ENCODE measurements around the gene NAT14. TPM values are rescaled to one million over a fixed set of nuclear protein-coding genes. Genes with fewer than 3 reads are reported as not detected.

Gene NAT14
- total RNA-seq, 2 experiments from 2014 or later, result 28.3 to 29.1 TPM

GRCh38 chr19:55459551-55459949, 25.4 kb upstream of the NAT14 start:
- Histone ChIP-seq H3K4me1 (ENCODE audit: insufficient read depth, low read length, poor library complexity, severe bottlenecking) (peaks cover 17% of the 10 kb centered on the region), H3K9me3 (ENCODE audit: low read length) (no peaks in the 10 kb centered on the region), H3K4me2 (ENCODE audit: low read length) (0 out of 2 replicates have a peak overlapping the region, but pooled peaks have one; percentile 92), H3K36me3 (ENCODE audit: insufficient read depth, low read length) (peaks cover 3% of the 10 kb centered on the region), H3K79me2 (ENCODE audit: insufficient read depth, low read depth, low read length) (peaks cover 8% of the 10 kb centered on the region; the same call in 1 of the 2 replicates), H3K9me2 (ENCODE audit: insufficient read depth, low read length) (no peaks in the 10 kb centered on the region), H2AFZ (ENCODE audit: low read length) (no peak overlapping the region), H3K4me3 (ENCODE audit: low read depth, low read length, poor library complexity, severe bottlenecking) (no peak overlapping the region), H4K20me1 (ENCODE audit: insufficient read depth, low read length) (no peaks in the 10 kb centered on the region), H3K27ac (ENCODE audit: low read depth, low read length, poor library complexity, severe bottlenecking) (no peak overlapping the region)
- no TSS peak for BruUV-seq (replicated peaks)
- CTCF ChIA-PET (ENCODE audit: unreplicated experiment), result interaction anchor here (1.0 kb wide), 1 partner anchor 158 kb away, joined by 3 read pairs; no protein-coding TSS in a partner anchor
- no peak for DNase-seq (ENCODE audit: low spot score)
- POLR2A ChIA-PET, result no interaction called here
- TF ChIP-seq EZH2phosphoT487 (IDR thresholded peaks at IDR 0.05; ENCODE audit: borderline replicate concordance, low read depth, low read length) (no peak), CTCF (conservative IDR thresholded peaks at IDR 0.05; ENCODE audit: low read length) (no peak)
- intact Hi-C loops (cut with micrococcal nuclease; ENCODE audit: unreplicated experiment), result no loop called here

GRCh38 chr19:55459950-55460657, 24.9 kb upstream of the NAT14 start:
- TSS peak; percentile 87 for BruUV-seq (replicated peaks)
- Histone ChIP-seq H2AFZ (ENCODE audit: low read length) (no peak overlapping the region), H3K4me1 (ENCODE audit: insufficient read depth, low read length, poor library complexity, severe bottlenecking) (peaks cover 17% of the 10 kb centered on the region), H3K9me2 (ENCODE audit: insufficient read depth, low read length) (no peaks in the 10 kb centered on the region), H4K20me1 (ENCODE audit: insufficient read depth, low read length) (no peaks in the 10 kb centered on the region), H3K4me2 (ENCODE audit: low read length) (peak overlapping the region; percentile 92), H3K27ac (ENCODE audit: low read depth, low read length, poor library complexity, severe bottlenecking) (no peak overlapping the region), H3K36me3 (ENCODE audit: insufficient read depth, low read length) (no peaks in the 10 kb centered on the region), H3K9me3 (ENCODE audit: low read length) (no peaks in the 10 kb centered on the region), H3K79me2 (ENCODE audit: insufficient read depth, low read depth, low read length) (peaks cover 8% of the 10 kb centered on the region; the same call in 1 of the 2 replicates), H3K4me3 (ENCODE audit: low read depth, low read length, poor library complexity, severe bottlenecking) (peak overlapping the region; percentile 94)
- no peak for DNase-seq (ENCODE audit: low spot score)
- CTCF ChIA-PET (ENCODE audit: unreplicated experiment), result interaction anchor here (1.0 kb wide), 1 partner anchor 159 kb away, joined by 3 read pairs; no protein-coding TSS in a partner anchor
- POLR2A ChIA-PET, result no interaction called here
- no peak for TF ChIP-seq CTCF (conservative IDR thresholded peaks at IDR 0.05; ENCODE audit: low read length)
- no peak for TF ChIP-seq EZH2phosphoT487 (IDR thresholded peaks at IDR 0.05; ENCODE audit: borderline replicate concordance, low read depth, low read length)
- intact Hi-C loops (cut with micrococcal nuclease; ENCODE audit: unreplicated experiment), result no loop called here

All from OCI-LY7 (cell line).